T-helper 1 cell (primary cell): ENCODE data around the gene C3orf22.

Source experiments
- DNase-seq, 5 donors: peaks; one replicate each; pipeline ENCODE4 v3.0.0-alpha.2; 2012 to 2020

The C3orf22 gene

DNA sequence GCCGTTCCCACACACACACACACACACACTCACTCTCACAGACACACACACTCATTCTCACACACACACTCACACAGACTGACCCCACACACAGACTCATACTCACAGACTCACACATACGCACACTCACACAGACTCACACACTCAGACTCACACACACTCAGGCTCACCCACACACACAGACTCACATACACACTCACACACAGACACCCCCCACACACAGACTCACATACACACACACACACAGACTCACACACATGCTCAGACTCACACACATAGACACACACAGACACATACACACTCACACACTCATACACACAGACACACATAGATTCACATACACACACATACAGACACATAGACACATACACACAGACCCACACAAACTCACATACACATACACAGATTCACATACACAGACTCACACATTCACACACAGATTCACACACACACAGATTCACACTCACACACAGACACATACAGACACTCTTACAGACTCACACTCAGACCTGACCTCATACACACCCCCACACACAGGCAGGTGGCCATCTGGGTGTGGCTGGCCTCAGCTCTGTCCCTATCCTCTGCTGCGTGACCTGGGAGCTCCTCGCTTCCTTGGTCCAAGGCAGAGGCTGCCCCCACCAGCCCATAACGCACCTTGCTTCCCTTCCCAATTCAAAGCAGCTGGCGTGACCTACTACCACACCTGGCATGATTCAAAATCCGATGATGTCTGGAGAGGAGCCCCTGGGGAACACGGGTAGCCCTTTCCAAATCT is 1.9 kb downstream of the C3orf22 start:
- no peak for DNase-seq

DNA sequence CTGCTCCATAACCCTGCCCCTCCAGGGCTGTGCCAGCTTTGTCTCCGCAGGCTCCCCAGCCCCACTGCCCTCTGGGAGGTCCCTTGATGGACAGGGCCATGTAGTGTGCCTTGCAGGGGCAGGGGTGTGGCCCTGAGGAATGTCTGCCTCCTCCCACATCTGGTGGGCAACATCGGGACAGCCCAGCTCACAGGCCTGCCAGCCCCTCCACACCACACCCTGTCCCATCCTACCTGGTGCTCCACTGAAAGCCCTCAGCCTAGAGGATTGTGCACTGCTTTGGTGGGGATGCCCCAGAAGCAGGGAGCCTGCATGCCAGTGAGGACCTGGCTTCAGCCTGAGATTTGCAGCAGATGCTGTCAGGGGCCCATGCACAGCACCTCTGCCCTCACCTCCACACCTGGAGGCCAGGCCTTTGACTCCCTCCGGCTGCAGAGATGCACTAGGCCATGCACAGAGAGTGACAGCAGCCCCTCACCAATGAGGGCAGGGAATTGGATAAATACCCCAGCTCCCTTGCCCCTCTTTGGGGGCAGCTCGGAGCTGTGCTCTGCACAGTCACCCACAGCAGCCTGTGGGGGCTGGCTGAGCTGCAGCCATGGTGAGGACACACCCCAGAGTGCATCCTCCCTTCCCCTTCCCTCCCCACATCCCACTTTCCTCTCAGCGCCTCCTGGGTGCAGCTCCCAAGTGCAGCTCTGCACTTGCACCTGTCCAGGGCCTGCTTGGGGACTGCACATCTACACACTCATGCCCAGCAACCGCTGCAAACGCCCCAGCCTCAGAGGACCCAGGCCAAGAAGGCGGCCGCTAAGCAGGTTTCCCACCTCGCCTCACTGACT is 2.7 kb downstream of the C3orf22 start:
- DNase-seq: no peak

DNA sequence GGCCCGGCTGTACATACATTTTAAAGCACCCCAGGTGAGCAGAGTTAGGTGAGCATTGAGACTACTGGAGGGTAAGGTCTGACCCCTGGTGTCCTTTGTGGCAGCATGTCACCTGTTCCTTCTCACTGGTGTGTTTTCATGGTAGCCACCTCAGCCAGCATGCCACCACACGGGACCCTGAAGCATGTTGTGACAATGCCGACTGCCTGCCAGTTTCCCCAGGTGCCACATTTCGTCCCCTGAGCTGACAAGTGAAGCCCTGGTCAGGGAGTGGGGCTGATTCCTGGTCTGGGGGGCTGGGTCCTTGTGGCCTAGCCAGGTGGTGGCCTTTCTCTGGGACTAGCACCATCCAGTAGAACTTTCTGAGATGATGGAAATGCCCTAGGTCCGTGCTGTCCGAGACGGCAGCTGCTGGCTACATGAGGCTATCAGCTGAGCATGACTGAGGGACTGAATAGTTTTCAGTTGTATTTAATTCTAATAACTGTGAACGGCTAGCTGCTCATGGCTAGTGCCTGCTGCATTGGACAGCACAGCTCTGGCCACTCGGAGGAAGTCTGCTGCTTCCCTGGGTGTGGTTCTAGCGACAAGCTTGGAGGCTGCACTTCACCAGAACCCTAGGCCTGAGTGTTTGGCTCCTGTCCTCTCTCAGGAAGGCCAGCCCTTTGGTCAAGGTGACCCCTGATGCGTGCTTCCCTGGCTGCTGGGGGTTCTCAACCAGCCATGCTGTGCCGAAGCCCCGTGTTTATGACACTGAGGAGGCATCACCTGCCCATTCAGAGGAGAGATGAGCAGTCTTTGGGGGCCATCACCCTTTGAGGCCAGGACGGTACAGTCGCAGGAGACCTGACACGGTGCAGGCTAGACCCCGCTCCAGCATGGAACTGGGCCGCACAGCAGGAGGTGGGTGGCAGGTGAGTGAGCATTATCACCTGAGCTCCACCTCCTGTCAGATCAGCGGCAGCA is 3.9 kb downstream of the C3orf22 start:
- no peak for DNase-seq

DNA sequence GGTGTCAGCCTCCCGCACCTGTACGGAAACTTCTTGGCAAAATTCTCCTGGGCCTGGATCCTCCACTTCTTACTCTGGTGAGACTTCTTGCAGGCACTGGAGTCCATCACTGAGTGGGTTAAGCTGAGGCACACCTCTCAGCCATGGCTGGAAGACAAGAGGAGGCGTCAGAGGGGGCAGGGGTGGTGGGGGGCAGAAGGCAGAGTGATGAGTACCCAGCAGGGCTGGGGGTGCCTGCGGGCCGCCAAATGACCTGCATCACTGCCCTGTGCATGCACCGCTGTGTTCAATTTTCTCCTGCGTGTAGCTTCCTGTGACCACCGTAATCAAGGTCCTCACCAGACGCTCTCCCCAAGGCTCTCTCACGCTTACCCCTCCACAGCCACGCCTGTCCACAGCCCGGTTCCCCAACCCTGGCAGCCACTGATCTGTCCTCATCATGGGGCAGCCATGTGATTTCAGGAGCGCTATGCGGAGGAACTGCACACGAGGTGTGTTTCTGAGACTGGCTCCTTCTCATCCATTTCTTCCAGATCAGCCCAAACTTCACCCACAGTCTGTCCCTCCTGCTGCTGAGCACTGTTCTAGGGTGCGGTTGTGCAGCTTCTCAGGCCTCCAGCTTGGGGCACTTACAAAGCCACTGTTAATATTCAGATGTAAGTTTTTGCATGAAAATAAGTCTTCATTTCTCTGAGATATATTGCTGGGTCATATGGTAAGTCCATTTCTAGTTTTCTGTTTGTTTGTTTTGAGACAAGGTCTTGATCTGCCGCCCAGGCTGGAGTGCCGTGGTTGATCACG is 5.2 kb downstream of the C3orf22 start:
- no peak for DNase-seq

DNA sequence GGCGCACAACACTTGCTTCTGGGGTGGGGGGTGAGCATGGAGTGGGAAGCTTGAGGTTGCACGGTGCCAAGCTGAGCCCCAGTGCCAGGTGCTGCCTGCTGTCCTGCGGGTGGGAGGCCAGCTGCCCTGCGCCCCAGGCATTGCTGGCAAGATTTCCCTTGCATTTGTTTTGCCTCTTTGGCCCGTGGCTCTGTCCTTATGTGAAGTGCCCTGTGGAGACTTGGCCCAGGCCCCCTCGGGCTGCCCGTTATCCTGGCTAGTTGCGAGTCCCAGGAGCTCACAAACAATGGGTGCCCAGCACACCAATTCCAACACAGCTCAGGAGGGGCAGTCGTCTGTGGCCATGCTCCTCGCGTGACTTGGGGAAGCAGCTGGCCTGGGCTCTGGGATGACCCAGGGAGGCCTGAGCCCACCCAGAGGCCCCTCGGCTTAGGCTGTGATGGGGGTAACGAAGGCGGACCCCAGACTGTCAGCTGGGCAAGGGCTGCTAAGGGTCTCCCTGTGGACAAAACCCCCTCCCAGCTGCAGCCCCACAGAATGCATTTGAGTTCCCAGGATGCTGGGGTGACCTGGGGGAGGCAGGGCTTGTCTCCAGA is 5.9 kb downstream of the C3orf22 start:
- no peak for DNase-seq

DNA sequence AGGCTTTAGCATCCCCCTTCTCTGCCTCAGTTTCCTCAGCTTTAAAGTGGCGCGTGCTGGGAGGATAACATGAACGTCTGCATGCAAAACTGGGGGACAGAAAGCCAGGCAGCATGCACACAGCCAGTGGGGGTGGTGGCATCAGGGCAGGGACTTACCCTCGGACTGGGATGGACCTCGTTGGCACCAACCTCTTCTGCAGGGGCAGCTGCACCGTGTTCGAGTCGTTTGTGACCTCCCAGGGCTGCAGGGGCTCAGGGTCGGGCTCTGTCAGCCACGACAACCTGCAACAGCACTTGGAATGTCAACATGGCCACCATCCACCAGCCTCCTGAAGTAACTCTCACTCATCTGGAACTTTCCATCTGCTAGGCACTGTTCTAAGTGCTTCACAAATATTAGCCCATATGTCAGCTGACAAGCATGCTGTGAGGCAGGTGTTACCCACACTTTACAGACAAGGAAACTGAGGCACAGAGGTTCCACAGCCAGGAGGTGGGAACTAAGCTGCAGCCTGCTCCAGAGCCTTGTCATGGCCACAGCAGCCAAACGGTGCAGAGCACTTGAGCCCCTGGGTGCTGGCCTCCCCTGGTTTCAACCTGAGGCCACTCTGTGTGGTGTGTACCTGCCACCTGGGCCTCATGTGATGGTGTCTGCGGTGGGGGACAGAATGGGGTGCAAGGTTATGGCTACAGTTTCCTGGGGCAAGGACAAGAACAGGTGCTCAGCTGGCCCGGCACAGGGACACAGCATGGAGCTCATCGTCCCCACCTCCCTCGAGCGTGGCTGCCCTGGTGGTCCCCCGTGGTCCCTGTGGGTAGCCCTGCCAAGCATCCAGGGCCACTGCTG is 6.7 kb downstream of the C3orf22 start:
- DNase-seq: no peak

DNA sequence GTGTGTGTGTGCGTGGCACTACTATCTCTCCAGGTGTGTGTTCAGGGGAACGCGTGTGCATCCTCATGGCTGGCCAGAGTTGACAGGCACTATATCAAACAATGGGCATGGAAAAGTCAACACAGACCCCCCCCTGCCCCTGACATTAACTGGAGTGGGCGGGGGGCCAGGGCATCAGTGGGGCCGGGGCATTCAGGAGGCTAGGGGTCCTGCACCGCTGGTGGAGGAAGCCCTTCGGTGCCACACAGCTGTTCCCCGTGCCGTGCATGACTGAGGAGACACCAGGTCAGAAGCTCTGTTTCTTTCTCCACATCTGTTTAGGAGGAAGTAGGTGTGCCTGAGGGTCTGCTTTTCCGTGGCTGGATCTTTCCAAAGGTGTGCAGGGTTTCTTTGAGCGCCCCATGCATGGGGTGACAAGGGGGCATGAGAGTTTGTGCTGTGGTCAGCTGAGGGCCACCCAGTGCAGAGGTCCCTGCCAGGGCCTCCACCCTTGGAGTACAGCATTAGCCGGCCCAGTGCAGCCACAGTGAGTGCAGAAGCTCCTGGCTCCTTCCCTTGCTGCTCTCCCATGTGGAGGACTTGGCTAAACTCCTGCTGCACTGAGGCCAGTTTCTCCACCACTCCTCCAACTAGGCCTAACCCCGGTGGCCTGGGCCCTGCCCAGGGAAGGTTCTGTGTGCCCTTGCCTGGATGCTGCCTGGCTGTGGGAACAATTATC is 7.5 kb downstream of the C3orf22 start:
- no peak for DNase-seq

DNA sequence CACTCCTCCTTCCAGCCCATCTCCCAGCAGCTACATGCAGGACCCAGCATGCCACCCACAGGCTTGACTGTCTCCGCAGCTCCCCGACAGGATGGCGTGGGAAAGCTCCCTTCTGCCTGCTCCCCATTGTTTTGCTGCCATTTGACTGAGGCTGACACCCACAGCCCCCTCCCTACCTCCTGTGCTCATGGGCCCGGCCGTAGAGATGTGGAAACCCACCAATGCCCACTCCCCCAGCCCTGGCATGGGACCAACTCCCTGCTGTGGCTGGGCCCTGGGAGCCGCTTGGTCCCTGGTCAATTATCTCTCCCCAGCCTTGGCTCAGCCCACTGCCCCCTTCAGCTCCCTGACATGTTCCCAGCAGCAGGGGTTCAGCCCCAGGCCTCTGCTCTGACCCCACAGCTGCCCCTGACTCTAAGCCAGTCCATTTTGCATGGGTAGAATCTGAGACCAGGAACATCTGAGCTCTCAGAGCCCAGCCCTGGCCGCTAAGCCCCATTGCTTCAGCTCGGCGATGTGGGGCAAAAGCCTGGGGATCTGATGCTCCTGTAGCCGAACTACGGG is 8.2 kb downstream of the C3orf22 start:
- no peak for DNase-seq

DNA sequence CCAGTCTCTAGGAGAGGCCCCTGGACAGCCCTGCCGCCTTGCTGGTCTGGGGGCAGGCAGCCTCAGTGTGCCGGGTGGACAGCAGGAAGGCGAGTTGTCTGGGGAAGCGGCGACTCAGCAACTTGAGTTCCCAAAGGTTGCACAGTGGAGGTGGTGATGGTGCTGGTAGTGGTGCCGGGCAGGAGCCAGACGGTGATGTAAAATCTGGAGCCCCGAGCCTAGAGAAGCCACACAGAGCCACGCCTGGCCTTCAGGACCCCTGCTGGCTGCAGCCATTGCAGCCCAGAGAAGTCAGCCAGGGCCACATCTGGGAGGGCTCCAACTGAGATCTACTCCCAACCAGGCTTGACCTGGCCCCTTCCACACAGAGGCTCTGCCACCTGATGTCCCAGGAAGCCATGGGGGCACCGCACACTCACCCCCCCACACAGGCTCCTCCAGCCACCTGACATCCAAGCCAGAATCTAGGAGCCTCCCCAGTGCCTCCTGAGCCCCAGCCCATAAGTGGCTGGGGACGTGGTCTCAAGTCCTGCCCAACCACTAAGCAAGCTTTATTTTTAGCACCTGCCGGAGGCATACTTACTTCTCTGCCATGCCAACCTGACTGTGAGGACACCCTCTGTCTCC is 8.8 kb downstream of the C3orf22 start:
- DNase-seq: no peak

DNA sequence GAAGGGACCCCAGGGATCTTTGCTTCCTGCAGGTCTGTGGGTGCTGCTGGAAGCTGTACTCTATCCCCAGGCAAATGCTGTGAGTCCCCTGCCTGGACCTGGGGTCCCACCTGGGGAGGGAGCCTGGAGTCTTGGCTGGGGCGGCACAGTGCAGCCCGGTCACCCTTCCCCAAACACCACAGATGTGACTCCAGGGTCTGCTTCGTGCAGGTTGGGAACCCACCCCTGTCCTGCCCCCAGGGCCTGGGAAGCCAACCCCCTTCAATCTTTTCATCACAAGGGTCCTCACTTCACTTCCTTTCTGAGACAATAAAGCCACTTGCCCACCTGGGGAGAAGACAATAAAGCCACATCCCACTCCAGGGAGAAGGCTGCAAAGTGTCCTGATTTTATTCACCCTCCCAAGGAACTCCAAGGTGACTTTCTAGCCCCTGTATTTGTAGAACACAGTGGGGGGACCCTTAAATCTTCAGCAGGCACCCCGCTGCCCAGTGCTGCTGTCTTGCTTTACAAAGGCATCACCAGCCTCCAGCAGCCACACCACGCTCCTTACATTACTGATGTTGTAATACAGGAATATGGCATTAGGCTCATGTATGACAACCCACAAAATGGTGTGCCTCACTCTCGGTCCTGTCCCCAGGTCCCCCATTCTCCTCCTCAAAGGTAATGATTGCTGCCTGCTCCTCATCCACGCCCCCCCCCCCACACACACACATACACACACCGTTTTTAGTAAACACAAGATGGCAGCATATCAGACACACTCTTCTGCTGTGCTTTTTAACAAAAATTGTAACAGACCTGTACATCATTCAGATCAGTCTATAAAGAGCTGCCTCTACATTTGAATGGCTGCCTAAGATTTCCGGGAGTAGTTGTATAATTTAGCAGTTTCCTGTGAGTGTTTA is 9.9 kb downstream of the C3orf22 start:
- DNase-seq: peak in 1 of 5 donors; percentile 7

DNA sequence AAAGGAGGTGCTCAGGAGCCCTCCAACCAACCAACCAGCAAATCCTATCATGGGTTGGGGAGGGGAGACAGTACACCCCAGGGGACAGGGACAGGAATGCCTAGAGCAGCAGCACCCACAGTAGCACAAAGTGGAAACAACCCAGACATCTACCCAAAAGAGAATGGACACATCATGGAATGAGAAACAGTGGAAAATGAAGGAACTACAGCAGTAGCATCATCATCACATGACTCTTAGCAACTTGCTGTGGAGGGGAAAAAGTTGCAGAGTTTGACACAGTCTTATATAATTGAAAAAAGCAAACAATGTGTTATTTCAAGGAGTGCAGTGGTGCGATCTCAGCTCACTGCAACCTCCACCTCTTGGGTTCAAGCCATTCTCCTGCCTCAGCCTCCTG is 11.0 kb downstream of the C3orf22 start:
- DNase-seq: peak in 1 of 5 donors; percentile 6

DNA sequence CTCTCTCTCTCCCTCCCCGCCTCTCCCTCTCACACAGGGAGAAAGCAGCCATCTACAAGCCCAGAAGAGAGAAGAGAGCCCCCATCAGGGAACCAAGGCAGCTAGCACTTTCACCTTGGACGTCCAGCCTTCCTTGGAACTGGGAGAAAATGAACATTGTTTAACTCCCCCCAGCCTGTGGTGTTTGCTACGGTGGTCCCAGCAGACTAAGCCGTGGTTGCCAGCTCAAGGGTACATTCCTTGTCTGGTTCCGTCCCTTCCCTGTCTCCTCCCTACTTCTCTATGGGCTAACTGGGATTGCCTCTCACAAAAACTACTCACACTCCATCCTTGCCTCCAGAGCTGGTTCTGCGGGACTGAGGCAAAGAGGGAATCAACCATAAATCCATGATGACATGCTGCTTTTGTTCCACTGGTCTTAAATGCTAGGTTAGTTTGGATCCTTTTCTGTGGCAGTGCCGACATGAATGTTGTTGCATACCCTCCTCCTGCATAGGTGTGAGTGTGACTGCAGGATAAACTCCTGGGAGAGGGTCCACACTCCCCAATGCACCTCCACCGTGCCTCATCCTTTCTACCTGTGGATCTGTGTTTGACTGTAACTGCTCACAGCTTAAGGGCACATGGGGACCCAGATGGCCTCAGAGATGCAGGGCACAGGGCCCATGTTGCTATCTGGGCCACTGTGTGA is 12.0 kb downstream of the C3orf22 start:
- no peak for DNase-seq

DNA sequence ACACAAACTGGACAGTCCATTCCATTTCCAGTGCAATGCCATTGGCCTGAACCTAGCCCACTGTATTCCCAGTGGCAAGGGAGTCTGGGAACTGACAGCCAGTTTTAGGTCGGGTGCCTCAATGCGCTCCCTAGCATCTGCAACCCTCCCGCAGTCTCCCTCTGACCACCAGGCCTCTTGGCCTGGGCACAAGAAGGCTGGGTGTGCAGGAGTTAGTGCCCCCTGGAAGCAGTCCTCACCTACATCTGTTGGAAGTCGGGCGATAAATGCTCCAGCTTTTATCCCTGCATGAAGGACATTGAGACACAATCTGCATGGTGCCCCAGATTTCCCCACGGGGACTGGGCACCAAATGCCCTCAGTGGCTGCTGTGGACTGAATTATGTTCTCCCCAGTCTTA is 12.7 kb downstream of the C3orf22 start:
- peak in 1 of 5 donors; percentile 5 for DNase-seq

DNA sequence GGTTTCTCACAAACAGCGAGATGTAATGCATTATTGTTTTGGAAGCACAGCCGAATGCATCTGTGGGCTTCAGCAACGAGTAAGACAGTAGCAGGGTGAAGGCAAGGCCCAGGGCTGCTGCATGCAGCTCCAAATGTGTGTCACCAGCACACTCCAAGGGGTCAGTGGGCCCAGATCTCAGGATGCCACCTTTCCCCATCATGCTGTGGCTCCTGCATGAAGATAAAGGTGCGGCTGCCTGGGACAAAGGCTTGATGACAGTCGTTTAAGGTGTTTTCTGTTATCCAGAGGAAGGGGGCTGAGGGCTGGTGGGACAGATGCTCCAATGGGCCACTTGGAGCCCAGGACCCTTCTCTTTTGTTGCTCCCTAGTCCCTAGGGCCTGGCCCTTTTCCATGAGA is 13.2 kb downstream of the C3orf22 start:
- no peak for DNase-seq

DNA sequence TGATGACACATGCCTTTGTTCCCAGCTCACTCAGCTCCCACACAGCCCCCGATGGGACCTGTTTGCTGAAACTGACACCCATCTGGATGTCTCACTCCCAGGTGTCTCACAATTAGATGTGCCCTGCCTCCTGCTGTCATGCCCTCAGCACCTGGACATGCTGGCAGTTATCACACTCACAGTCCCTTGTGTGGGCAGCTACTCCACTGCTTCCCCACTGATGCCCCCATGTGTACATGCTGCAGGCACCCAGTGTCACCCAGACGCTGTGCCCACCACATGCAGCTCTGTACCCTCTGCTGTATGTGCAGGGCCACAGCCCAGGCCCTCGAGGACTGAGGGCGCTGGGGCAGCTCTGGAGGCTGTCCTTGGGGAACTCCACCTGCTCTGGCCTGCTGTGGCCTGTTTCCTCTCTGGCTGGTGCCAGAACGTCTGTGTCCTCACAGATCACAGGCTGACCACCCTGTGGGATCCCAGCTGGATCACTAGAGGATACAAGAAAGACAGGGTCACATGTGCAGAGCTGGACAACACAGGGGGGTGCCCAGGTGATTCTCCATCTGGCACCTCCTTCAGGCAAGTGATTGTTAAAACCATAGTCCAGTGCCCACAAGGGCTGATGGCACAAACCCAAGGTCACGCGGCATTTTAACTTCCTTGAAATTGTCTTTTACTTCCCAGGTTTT is 14.0 kb downstream of the C3orf22 start:
- DNase-seq: no peak

DNA sequence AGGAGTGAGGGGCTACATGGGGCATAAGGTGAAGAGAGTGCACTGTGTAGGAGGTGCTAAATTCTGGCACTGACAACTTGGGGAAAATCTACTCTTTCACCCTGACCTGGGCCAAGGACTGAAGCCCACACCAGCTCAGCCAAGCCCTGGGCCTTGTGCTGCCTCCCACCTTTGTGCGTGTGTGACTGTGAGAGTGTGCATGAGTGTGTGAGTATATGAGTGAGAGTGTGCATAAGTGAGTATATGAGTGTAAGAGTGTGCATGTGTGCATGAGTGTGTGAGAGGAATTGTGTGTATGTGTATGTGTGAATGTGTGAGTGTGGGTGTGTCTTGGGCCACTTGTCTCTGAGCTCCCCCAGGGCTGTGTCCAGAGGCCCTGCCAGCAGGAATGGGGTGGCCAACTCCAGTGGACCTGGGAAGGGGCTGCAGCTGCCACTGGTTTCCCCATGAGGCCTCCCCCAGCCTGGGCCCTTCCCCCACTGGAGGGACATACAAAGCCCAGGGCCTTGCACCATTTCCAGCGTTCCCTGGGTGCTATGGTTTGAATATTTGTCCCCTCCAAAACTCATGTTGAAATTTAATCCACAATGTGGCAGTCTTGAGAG is 15.2 kb downstream of the C3orf22 start:
- peak in 1 of 5 donors; percentile 5 for DNase-seq
